Spleen (tissue), 7 donors: Measurements from ENCODE around the gene ADA.

Experiments used
- POLR2A ChIP-seq, 3 donors: fragments of 450-650 bp; IDR thresholded peaks; one replicate each; pipeline ENCODE4 v1.5.1; 2017; ENCODE audit warnings: antibody characterized with exemption in 3 of 3, mild to moderate bottlenecking in 1 of 3
- POLR2AphosphoS5 ChIP-seq, 3 donors: sonication (generic); formaldehyde crosslinking; IDR thresholded peaks; one replicate each; pipeline ENCODE4 v1.5.1; 2017; ENCODE audit warnings: antibody characterized with exemption in 3 of 3
- TF ChIP-seq, protein P1 (sequence below), 11 experiments: fragments of 200-600 bp in 7 of 11; fragments of 450-650 bp in 4 of 11; sonication (generic) in 4 of 11; IDR thresholded peaks in 8 of 11; conservative IDR thresholded peaks in 3 of 11; 1 replicate in 7 of 11; 2 replicates in 4 of 11; pipeline versions ENCODE4 v1.4.0 to v1.8.0; 2016 to 2021; ENCODE audit warnings: antibody characterized with exemption in 11 of 11, inconsistent platforms in 4 of 11, mild to moderate bottlenecking in 1 of 11
- donor health status: DM: no; HTN: no; CAD: no; lungs with moderate emphysema.
- donor health status: DM: no; HTN: no; CAD: no.
- donor health status: DM: no; HTN: no; CAD: no.

DNA sequence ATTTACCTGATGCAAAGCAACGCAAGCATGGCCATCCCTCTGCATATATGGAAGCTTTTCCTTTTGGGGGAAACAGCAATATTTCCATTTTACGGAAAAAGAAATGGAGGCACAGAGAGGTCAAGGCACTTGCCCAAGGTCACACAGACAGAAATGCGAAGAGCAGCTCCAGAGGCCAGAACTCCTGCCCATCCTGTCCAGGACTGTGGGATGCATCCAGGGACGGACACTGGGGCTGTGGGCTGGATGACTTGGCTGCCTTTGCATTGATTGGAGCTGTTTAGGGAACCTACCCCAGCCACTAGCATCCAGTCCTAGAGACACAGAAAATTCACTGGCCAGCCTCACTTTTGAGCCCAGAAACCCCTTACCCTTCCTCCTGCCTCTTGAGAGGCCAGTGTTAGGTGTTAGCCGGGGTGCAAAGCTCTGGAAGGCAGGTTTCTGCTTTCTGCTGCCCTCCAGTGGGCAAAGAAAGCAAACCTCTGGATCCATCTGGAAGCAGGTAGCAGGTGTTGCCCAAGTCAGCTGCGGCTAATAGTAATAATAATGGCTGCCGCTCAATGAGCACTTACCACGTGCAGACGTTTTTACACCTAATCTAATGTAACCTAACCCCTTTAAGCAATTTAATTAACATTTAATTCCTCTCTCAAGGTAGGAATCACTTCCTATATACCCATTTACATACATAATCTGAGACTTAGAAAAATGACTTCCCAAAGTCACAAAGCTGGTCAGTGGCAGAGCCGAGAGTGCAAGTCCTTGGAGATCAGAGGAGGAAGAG is 32.0 kb upstream of the ADA start:
- TF ChIP-seq POLR2AphosphoS5 (IDR thresholded peaks at IDR 0.05) (no peak), POLR2A (IDR thresholded peaks at IDR 0.05) (no peak)
- TF ChIP-seq, protein P1, sequence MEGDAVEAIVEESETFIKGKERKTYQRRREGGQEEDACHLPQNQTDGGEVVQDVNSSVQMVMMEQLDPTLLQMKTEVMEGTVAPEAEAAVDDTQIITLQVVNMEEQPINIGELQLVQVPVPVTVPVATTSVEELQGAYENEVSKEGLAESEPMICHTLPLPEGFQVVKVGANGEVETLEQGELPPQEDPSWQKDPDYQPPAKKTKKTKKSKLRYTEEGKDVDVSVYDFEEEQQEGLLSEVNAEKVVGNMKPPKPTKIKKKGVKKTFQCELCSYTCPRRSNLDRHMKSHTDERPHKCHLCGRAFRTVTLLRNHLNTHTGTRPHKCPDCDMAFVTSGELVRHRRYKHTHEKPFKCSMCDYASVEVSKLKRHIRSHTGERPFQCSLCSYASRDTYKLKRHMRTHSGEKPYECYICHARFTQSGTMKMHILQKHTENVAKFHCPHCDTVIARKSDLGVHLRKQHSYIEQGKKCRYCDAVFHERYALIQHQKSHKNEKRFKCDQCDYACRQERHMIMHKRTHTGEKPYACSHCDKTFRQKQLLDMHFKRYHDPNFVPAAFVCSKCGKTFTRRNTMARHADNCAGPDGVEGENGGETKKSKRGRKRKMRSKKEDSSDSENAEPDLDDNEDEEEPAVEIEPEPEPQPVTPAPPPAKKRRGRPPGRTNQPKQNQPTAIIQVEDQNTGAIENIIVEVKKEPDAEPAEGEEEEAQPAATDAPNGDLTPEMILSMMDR (IDR thresholded peaks at IDR 0.05 in 8 of 11, conservative IDR thresholded peaks at IDR 0.05 in 3 of 11), result peak in 10 of 11 experiments; percentile 32 to 83 (median 50)
